Activated naive CD4-positive, alpha-beta T cell treated with anti-CD3 and anti-CD28 coated beads for 36 hours (primary cell): ENCODE results near the gene PYM1. TPM values are rescaled to one million over a fixed set of nuclear protein-coding genes. Genes with fewer than 3 reads are reported as not detected.

ENCODE experiments used
- CTCF ChIA-PET: fragments of 350-600 bp; sonication (Branson Sonifier 250); formaldehyde crosslinking; loops from one replicate; lab custom pipeline; 2021; ENCODE audit warnings: antibody characterized with exemption; lab: Charles Lee
- DNase-seq: peaks from one replicate; pipeline ENCODE4 v3.0.0-alpha.2; 2020
- H3K27ac Mint-ChIP-seq: one replicate; pipeline ENCODE4 v1.8.0; 2021; ENCODE audit warnings: mild to moderate bottlenecking, mixed read lengths
- H3K27me3 Mint-ChIP-seq: one replicate; pipeline ENCODE4 v1.8.0; 2021; ENCODE audit warnings: low read depth, mixed read lengths
- H3K36me3 Mint-ChIP-seq: one replicate; pipeline ENCODE4 v1.8.0; 2021; ENCODE audit warnings: low read depth, mixed read lengths
- H3K4me1 Mint-ChIP-seq: one replicate; pipeline ENCODE4 v1.8.0; 2021; ENCODE audit warnings: low read depth, mixed read lengths
- H3K4me3 Mint-ChIP-seq: one replicate; pipeline ENCODE4 v1.8.0; 2021; ENCODE audit warnings: mild to moderate bottlenecking, moderate library complexity, mixed read lengths
- H3K9me3 Mint-ChIP-seq: one replicate; pipeline ENCODE4 v1.8.0; 2021; ENCODE audit warnings: mixed read lengths
- intact Hi-C: fragments of 100-400 bp; cut with micrococcal nuclease; formaldehyde crosslinking; loops from one replicate; pipeline ENCODE4 v1.15.1; 2023
- total RNA-seq, 2 experiments: library from RNA; stranded (reverse); gene quantifications; one replicate each; pipeline ENCODE4 v1.2.3, GENCODE V29; 2021

PYM1 gene
- 10 to 100 TPM; 18.8 to 19.3 TPM for total RNA-seq

- intact Hi-C loops = loop anchor here (1.0 to 10.0 kb wide), 13 partner anchors 7 to 1917 kb away; partner anchors contain the start of genes CD63, CTDSP2, DNAJC14 and IL23A
- CTCF ChIA-PET = interaction anchor here (0.7 to 5.3 kb wide), 9 partner anchors 8 to 203 kb away, joined by 3 to 43 read pairs (median 4); partner anchors contain the start of genes DNAJC14, ORMDL2, RAB5B and SARNP
- peak; percentile 89 for DNase-seq
- H3K4me3 Mint-ChIP-seq = peak within 1 kb of the TSS; percentile 99
- H3K4me1 Mint-ChIP-seq = peaks cover 41% of the 10 kb centered on the region
- H3K27ac Mint-ChIP-seq = peak within 1 kb of the TSS; percentile 100
- H3K9me3 Mint-ChIP-seq = no peaks in the 10 kb centered on the region
- no peaks in the 10 kb centered on the region for H3K27me3 Mint-ChIP-seq
- peaks cover 36% of the 10 kb centered on the region for H3K36me3 Mint-ChIP-seq
Observed at GRCh38 chr12:55927588-55928502, at the start of gene PYM1. TSS of gene PYM1 (minus strand) at chr12:55927894. CDS start at chr12:55927761, 133 bp downstream.

- intact Hi-C loops = loop anchor here (1.0 to 10.0 kb wide), 3 partner anchors 8 to 360 kb away; partner anchors contain the start of genes CDK2, IL23A, PAN2 and PMEL
- Mint-ChIP-seq H3K27ac (no peak overlapping the region), H3K4me1 (peaks cover 23% of the 10 kb centered on the region), H3K9me3 (no peaks in the 10 kb centered on the region), H3K36me3 (peaks cover 16% of the 10 kb centered on the region), H3K4me3 (no peak overlapping the region), H3K27me3 (no peaks in the 10 kb centered on the region)
- peak; percentile 59 for DNase-seq
- CTCF ChIA-PET = interaction anchor here (0.6 to 2.7 kb wide), 17 partner anchors 9 to 288 kb away, joined by 3 to 18 read pairs (median 4); partner anchors contain the start of genes PA2G4 and ZC3H10
Observed at GRCh38 chr12:55974308-55974730, 46.6 kb upstream of the PYM1 start.

- H3K4me3 Mint-ChIP-seq = no peak within 1 kb of the TSS
- no peak within 1 kb of the TSS for H3K27ac Mint-ChIP-seq
- no peaks in the 10 kb centered on the region for H3K9me3 Mint-ChIP-seq
- CTCF ChIA-PET = interaction anchor here (0.6 to 2.7 kb wide), 14 partner anchors 10 to 287 kb away, joined by 3 to 18 read pairs (median 4); partner anchors contain the start of gene ZC3H10
- peaks cover 24% of the 10 kb centered on the region for H3K4me1 Mint-ChIP-seq
- intact Hi-C loops = loop anchor here (1.0 to 10.0 kb wide), 16 partner anchors 7 to 361 kb away; partner anchors contain the start of genes BLOC1S1, CDK2, DNAJC14 and IL23A
- peaks cover 18% of the 10 kb centered on the region for H3K36me3 Mint-ChIP-seq
- DNase-seq = peak; percentile 99
- no peaks in the 10 kb centered on the region for H3K27me3 Mint-ChIP-seq
Observed at GRCh38 chr12:55973599-55974307, 46.1 kb upstream of the PYM1 start, which contains the start of gene RAB5B. TSS of gene RAB5B (plus strand) at chr12:55974078. CDS start at chr12:55986961, 12,883 bp downstream.

- H3K9me3 Mint-ChIP-seq = no peaks in the 10 kb centered on the region
- intact Hi-C loops = loop anchor here (1.0 to 10.0 kb wide), 14 partner anchors 17 to 362 kb away; partner anchors contain the start of genes BLOC1S1, DNAJC14, IL23A and MYL6B
- peak; percentile 8 for DNase-seq
- H3K27ac Mint-ChIP-seq = no peak overlapping the region
- no peak overlapping the region for H3K4me3 Mint-ChIP-seq
- H3K36me3 Mint-ChIP-seq = peaks cover 23% of the 10 kb centered on the region
- CTCF ChIA-PET = interaction anchor here (0.8 to 2.7 kb wide), 9 partner anchors 10 to 235 kb away, joined by 3 to 18 read pairs (median 8); partner anchors contain the start of gene ZC3H10
- no peaks in the 10 kb centered on the region for H3K27me3 Mint-ChIP-seq
- peaks cover 27% of the 10 kb centered on the region for H3K4me1 Mint-ChIP-seq
Observed at GRCh38 chr12:55972911-55973598, 45.4 kb upstream of the PYM1 start.

- Mint-ChIP-seq H3K4me3 (no peak overlapping the region), H3K4me1 (peaks cover 30% of the 10 kb centered on the region), H3K36me3 (peaks cover 29% of the 10 kb centered on the region), H3K27ac (no peak overlapping the region), H3K27me3 (no peaks in the 10 kb centered on the region), H3K9me3 (no peaks in the 10 kb centered on the region)
- DNase-seq = no peak
- CTCF ChIA-PET = no interaction called here
- intact Hi-C loops = loop anchor here (2.0 to 10.0 kb wide), 2 partner anchors 216 to 362 kb away; partner anchors contain the start of genes IL23A, PAN2 and SMARCC2
Observed at GRCh38 chr12:55972456-55972855, 44.8 kb upstream of the PYM1 start.

- H3K27ac Mint-ChIP-seq = no peak overlapping the region
Observed at GRCh38 chr12:55972042-55972441, 44.3 kb upstream of the PYM1 start.

GRCh38 chr12:55970775-55971174 lies 43.1 kb upstream of the PYM1 start:
- no peak overlapping the region for H3K27ac Mint-ChIP-seq
- no peak for DNase-seq
- intact Hi-C loops = loop anchor here (10.0 kb wide), 1 partner anchor 364 kb away; the partner anchor contains the start of genes IL23A and PAN2

More at GRCh38 chr12:55972042-55972441, 44.3 kb upstream of the PYM1 start:
- no peaks in the 10 kb centered on the region for H3K9me3 Mint-ChIP-seq
- H3K4me1 Mint-ChIP-seq = peaks cover 32% of the 10 kb centered on the region
- CTCF ChIA-PET = no interaction called here
- H3K36me3 Mint-ChIP-seq = peaks cover 31% of the 10 kb centered on the region
- H3K27me3 Mint-ChIP-seq = no peaks in the 10 kb centered on the region
- H3K4me3 Mint-ChIP-seq = no peak overlapping the region
- intact Hi-C loops = loop anchor here (2.0 to 10.0 kb wide), 2 partner anchors 217 to 363 kb away; partner anchors contain the start of genes IL23A, PAN2 and SMARCC2
- DNase-seq = no peak

GRCh38 chr12:55969356-55969755 lies 41.7 kb upstream of the PYM1 start:
- H3K36me3 Mint-ChIP-seq = peaks cover 34% of the 10 kb centered on the region
- no peak for DNase-seq
- H3K9me3 Mint-ChIP-seq = no peaks in the 10 kb centered on the region
- intact Hi-C loops = no loop called here
- H3K4me1 Mint-ChIP-seq = peaks cover 33% of the 10 kb centered on the region
- CTCF ChIA-PET = interaction anchor here (1.0 to 1.7 kb wide), 4 partner anchors 15 to 231 kb away, joined by 3 to 9 read pairs (median 4); no protein-coding TSS in a partner anchor
- no peak overlapping the region for H3K4me3 Mint-ChIP-seq
- no peaks in the 10 kb centered on the region for H3K27me3 Mint-ChIP-seq
- H3K27ac Mint-ChIP-seq = no peak overlapping the region

More at GRCh38 chr12:55970775-55971174, 43.1 kb upstream of the PYM1 start:
- CTCF ChIA-PET = interaction anchor here (1.3 kb wide), 1 partner anchor 30 kb away, joined by 4 read pairs; no protein-coding TSS in a partner anchor
- H3K4me3 Mint-ChIP-seq = no peak overlapping the region
- H3K4me1 Mint-ChIP-seq = peaks cover 30% of the 10 kb centered on the region
- peaks cover 34% of the 10 kb centered on the region for H3K36me3 Mint-ChIP-seq
- H3K27me3 Mint-ChIP-seq = no peaks in the 10 kb centered on the region
- H3K9me3 Mint-ChIP-seq = no peaks in the 10 kb centered on the region

GRCh38 chr12:55966408-55967281 lies 39.0 kb upstream of the PYM1 start, which contains the start of gene CDK2:
TSS of gene CDK2 (plus strand) at chr12:55966830. CDS start at chr12:55967009, 179 bp downstream.
- Mint-ChIP-seq H3K27me3 (no peaks in the 10 kb centered on the region), H3K9me3 (no peaks in the 10 kb centered on the region), H3K27ac (peak within 1 kb of the TSS; percentile 90), H3K36me3 (peaks cover 32% of the 10 kb centered on the region), H3K4me3 (peak within 1 kb of the TSS; percentile 97), H3K4me1 (peaks cover 31% of the 10 kb centered on the region)
- DNase-seq = peak; percentile 95
- intact Hi-C loops = loop anchor here (1.0 kb wide), 2 partner anchors 8 to 37 kb away; partner anchors contain the start of gene RAB5B
- CTCF ChIA-PET = no interaction called here

GRCh38 chr12:55965941-55966407 lies 38.3 kb upstream of the PYM1 start, which contains the start of gene PMEL:
TSS of gene PMEL (minus strand) at chr12:55966042. CDS start at chr12:55966011, 31 bp downstream.
- intact Hi-C loops = loop anchor here (1.0 kb wide), 2 partner anchors 8 to 37 kb away; partner anchors contain the start of gene RAB5B

More at GRCh38 chr12:55965941-55966407, 38.3 kb upstream of the PYM1 start, which contains the start of gene PMEL:
- DNase-seq = no peak
- Mint-ChIP-seq H3K27me3 (no peaks in the 10 kb centered on the region), H3K4me3 (peak within 1 kb of the TSS; percentile 97), H3K27ac (peak within 1 kb of the TSS; percentile 90), H3K4me1 (peaks cover 29% of the 10 kb centered on the region), H3K9me3 (no peaks in the 10 kb centered on the region), H3K36me3 (peaks cover 26% of the 10 kb centered on the region)
- CTCF ChIA-PET = no interaction called here
